Measurements from ENCODE around the gene TMEM269.

TMEM269 gene

GRCh38 chr1:42838482-42839190 lies 53.8 kb downstream of the TMEM269 start:
- no peak overlapping the region for H3K4me3 ChIP-seq (ENCODE audit: low read depth, low read length)
- H3K27ac ChIP-seq (ENCODE audit: low read depth, low read length), result no peak overlapping the region
- no peaks in the 10 kb centered on the region for H3K79me2 ChIP-seq (ENCODE audit: control insufficient read depth, insufficient read depth, low read length, unreplicated experiment)
- H2AFZ ChIP-seq (ENCODE audit: low read length, unreplicated experiment), result no peak overlapping the region
- no peaks in the 10 kb centered on the region for H3K4me1 ChIP-seq (ENCODE audit: control insufficient read depth, insufficient read depth, low read length, unreplicated experiment)
- H3K36me3 ChIP-seq (ENCODE audit: insufficient read depth, low read length), result no peaks in the 10 kb centered on the region
- H3K27me3 ChIP-seq (ENCODE audit: insufficient read depth, low read length), result no peaks in the 10 kb centered on the region

GRCh38 chr1:42841010-42841409 lies 56.2 kb downstream of the TMEM269 start:
- peaks cover 10% of the 10 kb centered on the region for H3K4me1 ChIP-seq (ENCODE audit: control insufficient read depth, insufficient read depth, low read length, unreplicated experiment)
- H2AFZ ChIP-seq (ENCODE audit: low read length, unreplicated experiment), result no peak overlapping the region
- no peaks in the 10 kb centered on the region for H3K36me3 ChIP-seq (ENCODE audit: insufficient read depth, low read length)
- H3K27ac ChIP-seq (ENCODE audit: low read depth, low read length), result no peak overlapping the region
- H3K4me3 ChIP-seq (ENCODE audit: low read depth, low read length), result no peak overlapping the region
- no peaks in the 10 kb centered on the region for H3K79me2 ChIP-seq (ENCODE audit: control insufficient read depth, insufficient read depth, low read length, unreplicated experiment)
- no peaks in the 10 kb centered on the region for H3K27me3 ChIP-seq (ENCODE audit: insufficient read depth, low read length)

GRCh38 chr1:42841440-42842147 lies 56.8 kb downstream of the TMEM269 start:
- no peak overlapping the region for H3K4me3 ChIP-seq (ENCODE audit: low read depth, low read length)
- H3K79me2 ChIP-seq (ENCODE audit: control insufficient read depth, insufficient read depth, low read length, unreplicated experiment), result peaks cover 1% of the 10 kb centered on the region
- no peak overlapping the region for H2AFZ ChIP-seq (ENCODE audit: low read length, unreplicated experiment)
- no peaks in the 10 kb centered on the region for H3K27me3 ChIP-seq (ENCODE audit: insufficient read depth, low read length)
- H3K36me3 ChIP-seq (ENCODE audit: insufficient read depth, low read length), result no peaks in the 10 kb centered on the region
- peaks cover 10% of the 10 kb centered on the region for H3K4me1 ChIP-seq (ENCODE audit: control insufficient read depth, insufficient read depth, low read length, unreplicated experiment)
- H3K27ac ChIP-seq (ENCODE audit: low read depth, low read length), result no peak overlapping the region

GRCh38 chr1:42844592-42845140 lies 59.9 kb downstream of the TMEM269 start:
- H3K27ac ChIP-seq (ENCODE audit: low read depth, low read length), result no peak overlapping the region; the same call in 1 of the 2 replicates
- no peak overlapping the region for H2AFZ ChIP-seq (ENCODE audit: low read length, unreplicated experiment)
- peaks cover 21% of the 10 kb centered on the region for H3K79me2 ChIP-seq (ENCODE audit: control insufficient read depth, insufficient read depth, low read length, unreplicated experiment)
- H3K4me3 ChIP-seq (ENCODE audit: low read depth, low read length), result peak overlapping the region; percentile 98; the same call in 1 of the 2 replicates
- peaks cover 13% of the 10 kb centered on the region for H3K36me3 ChIP-seq (ENCODE audit: insufficient read depth, low read length)
- no peaks in the 10 kb centered on the region for H3K27me3 ChIP-seq (ENCODE audit: insufficient read depth, low read length)
- peaks cover 25% of the 10 kb centered on the region for H3K4me1 ChIP-seq (ENCODE audit: control insufficient read depth, insufficient read depth, low read length, unreplicated experiment)

GRCh38 chr1:42845193-42845592 lies 60.4 kb downstream of the TMEM269 start:
- no peak overlapping the region for H2AFZ ChIP-seq (ENCODE audit: low read length, unreplicated experiment)
- peaks cover 21% of the 10 kb centered on the region for H3K79me2 ChIP-seq (ENCODE audit: control insufficient read depth, insufficient read depth, low read length, unreplicated experiment)
- H3K4me3 ChIP-seq (ENCODE audit: low read depth, low read length), result peak overlapping the region; percentile 98
- no peak overlapping the region; the same call in 1 of the 2 replicates for H3K27ac ChIP-seq (ENCODE audit: low read depth, low read length)
- H3K27me3 ChIP-seq (ENCODE audit: insufficient read depth, low read length), result no peaks in the 10 kb centered on the region
- peaks cover 25% of the 10 kb centered on the region for H3K4me1 ChIP-seq (ENCODE audit: control insufficient read depth, insufficient read depth, low read length, unreplicated experiment)
- H3K36me3 ChIP-seq (ENCODE audit: insufficient read depth, low read length), result peaks cover 18% of the 10 kb centered on the region

GRCh38 chr1:42845866-42846256 lies 61.1 kb downstream of the TMEM269 start:
- Histone ChIP-seq H3K4me3 (ENCODE audit: low read depth, low read length) (peak overlapping the region; percentile 98), H3K27me3 (ENCODE audit: insufficient read depth, low read length) (no peaks in the 10 kb centered on the region), H3K36me3 (ENCODE audit: insufficient read depth, low read length) (peaks cover 25% of the 10 kb centered on the region), H3K27ac (ENCODE audit: low read depth, low read length) (0 out of 2 replicates have a peak overlapping the region, but pooled peaks have one; percentile 26), H3K79me2 (ENCODE audit: control insufficient read depth, insufficient read depth, low read length, unreplicated experiment) (peaks cover 21% of the 10 kb centered on the region), H2AFZ (ENCODE audit: low read length, unreplicated experiment) (peak overlapping the region; percentile 98), H3K4me1 (ENCODE audit: control insufficient read depth, insufficient read depth, low read length, unreplicated experiment) (peaks cover 25% of the 10 kb centered on the region)

GRCh38 chr1:42846257-42847110 lies 61.7 kb downstream of the TMEM269 start, which contains the start of gene ZNF691:
Gene ZNF691 (plus strand): TSS chr1:42846613. CDS start chr1:42849659, 3,046 bp downstream.
- Histone ChIP-seq H3K27me3 (ENCODE audit: insufficient read depth, low read length) (no peaks in the 10 kb centered on the region), H3K4me3 (ENCODE audit: low read depth, low read length) (peak within 1 kb of the TSS; percentile 98), H3K36me3 (ENCODE audit: insufficient read depth, low read length) (peaks cover 31% of the 10 kb centered on the region), H3K27ac (ENCODE audit: low read depth, low read length) (0 out of 2 replicates have a peak within 1 kb of the TSS, but pooled peaks have one; percentile 26), H2AFZ (ENCODE audit: low read length, unreplicated experiment) (peak within 1 kb of the TSS; percentile 98), H3K79me2 (ENCODE audit: control insufficient read depth, insufficient read depth, low read length, unreplicated experiment) (peaks cover 21% of the 10 kb centered on the region), H3K4me1 (ENCODE audit: control insufficient read depth, insufficient read depth, low read length, unreplicated experiment) (peaks cover 25% of the 10 kb centered on the region)

- Histone ChIP-seq H3K4me3 (ENCODE audit: low read depth, low read length) (peak overlapping the region; percentile 98), H3K4me1 (ENCODE audit: control insufficient read depth, insufficient read depth, low read length, unreplicated experiment) (peaks cover 25% of the 10 kb centered on the region), H3K79me2 (ENCODE audit: control insufficient read depth, insufficient read depth, low read length, unreplicated experiment) (peaks cover 21% of the 10 kb centered on the region), H2AFZ (ENCODE audit: low read length, unreplicated experiment) (peak overlapping the region; percentile 59), H3K27ac (ENCODE audit: low read depth, low read length) (no peak overlapping the region), H3K27me3 (ENCODE audit: insufficient read depth, low read length) (no peaks in the 10 kb centered on the region), H3K36me3 (ENCODE audit: insufficient read depth, low read length) (peaks cover 38% of the 10 kb centered on the region)
These were observed 62.4 kb downstream of the TMEM269 start for GRCh38 chr1:42847111-42847595.

GRCh38 chr1:42847721-42848460 lies 63.1 kb downstream of the TMEM269 start:
- Histone ChIP-seq H3K4me1 (ENCODE audit: control insufficient read depth, insufficient read depth, low read length, unreplicated experiment) (peaks cover 25% of the 10 kb centered on the region), H3K27me3 (ENCODE audit: insufficient read depth, low read length) (no peaks in the 10 kb centered on the region), H2AFZ (ENCODE audit: low read length, unreplicated experiment) (no peak overlapping the region), H3K27ac (ENCODE audit: low read depth, low read length) (no peak overlapping the region), H3K4me3 (ENCODE audit: low read depth, low read length) (peak overlapping the region; percentile 98), H3K36me3 (ENCODE audit: insufficient read depth, low read length) (peaks cover 42% of the 10 kb centered on the region), H3K79me2 (ENCODE audit: control insufficient read depth, insufficient read depth, low read length, unreplicated experiment) (peaks cover 21% of the 10 kb centered on the region)

Measured in ACC112 (cell line).